Measurements from ENCODE around the gene SEMA4D. TPM values are rescaled to one million over a fixed set of nuclear protein-coding genes. Genes with fewer than 3 reads are reported as not detected.

SEMA4D gene
- total and polyA plus RNA-seq, 4 donors = 1.4 to 26.2 (median 13.5) TPM

DNA sequence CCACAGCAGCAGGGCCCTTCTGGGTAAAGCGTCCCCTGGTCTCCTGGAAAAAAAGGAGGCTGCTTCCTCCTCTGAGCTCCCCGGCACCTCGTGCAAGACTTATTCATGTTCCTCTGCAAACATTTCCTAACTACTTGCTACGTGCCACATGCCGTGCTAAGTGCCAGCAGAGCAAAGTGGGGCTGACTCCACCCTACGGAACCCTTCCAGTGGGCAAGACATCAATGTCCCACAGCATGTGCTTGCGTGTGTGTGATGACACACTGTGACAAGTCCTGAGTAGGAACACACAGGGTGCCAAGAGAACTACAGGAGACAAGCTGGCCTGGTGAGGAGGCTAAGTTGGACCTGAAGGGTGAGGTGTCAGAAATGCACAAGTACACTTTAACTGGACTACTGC is 57.4 kb downstream of the SEMA4D start:
- Histone ChIP-seq H3K4me1 (ENCODE audit: control insufficient read depth in 1 of 2, insufficient read depth in 2 of 2, low read length in 2 of 2) (no peaks in the 10 kb centered on the region), H3K36me3 (ENCODE audit: control insufficient read depth in 1 of 2, insufficient read depth in 2 of 2, low read length in 1 of 2) (no peaks in the 10 kb centered on the region)
- intact Hi-C loops (cut with DNase I) = no loop called here

DNA sequence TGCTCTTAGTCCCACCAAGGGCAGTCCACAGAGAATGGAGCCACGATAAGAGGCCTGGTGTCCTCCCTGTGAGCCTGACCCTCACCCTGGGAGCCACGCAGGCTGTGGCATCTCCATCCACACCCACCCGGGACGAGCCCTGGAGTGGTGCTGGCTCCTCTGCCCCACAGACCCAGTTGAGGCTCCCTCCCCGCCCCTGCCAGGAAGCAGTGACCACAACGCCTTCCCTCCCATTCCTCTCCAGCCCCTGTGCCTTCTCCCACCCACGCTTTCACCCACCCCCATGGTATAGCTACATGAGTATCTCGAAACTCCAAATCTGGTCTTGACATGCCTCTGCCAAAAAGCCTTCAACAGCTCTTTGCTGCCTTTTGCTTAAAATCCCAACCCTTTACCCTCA is 57.9 kb downstream of the SEMA4D start:
- H3K4me1 ChIP-seq (ENCODE audit: control insufficient read depth in 1 of 2, insufficient read depth in 2 of 2, low read length in 2 of 2) = no peaks in the 10 kb centered on the region
- H3K27me3 ChIP-seq (ENCODE audit: control insufficient read depth in 1 of 2, insufficient read depth in 2 of 2, low read length in 1 of 2) = no peaks in the 10 kb centered on the region
- H3K36me3 ChIP-seq (ENCODE audit: control insufficient read depth in 1 of 2, insufficient read depth in 2 of 2, low read length in 1 of 2) = no peaks in the 10 kb centered on the region
- ATAC-seq (ENCODE audit: low FRiP score) (no peak), DNase-seq (no peak)
- H3K9me3 ChIP-seq (ENCODE audit: control insufficient read depth, low read length) = no peaks in the 10 kb centered on the region
- no peak overlapping the region for H3K4me3 ChIP-seq (ENCODE audit: low read length in 2 of 2)
- no peak overlapping the region for H3K27ac ChIP-seq (ENCODE audit: low read depth in 1 of 2, low read length in 2 of 2)
- intact Hi-C loops (cut with DNase I) = no loop called here
- 79 to 86% methylated on average over 7 to 8 of the region's 8 CpGs for WGBS, 2 donors

More for the DNA sequence above, 57.4 kb downstream of the SEMA4D start:
- DNase-seq = peak in 1 of 2 donors; percentile 73
- Histone ChIP-seq H3K4me3 (ENCODE audit: low read length in 2 of 2) (no peak overlapping the region), H3K27ac (ENCODE audit: low read depth in 1 of 2, low read length in 2 of 2) (no peak overlapping the region), H3K9me3 (ENCODE audit: control insufficient read depth, low read length) (no peaks in the 10 kb centered on the region), H3K27me3 (ENCODE audit: control insufficient read depth in 1 of 2, insufficient read depth in 2 of 2, low read length in 1 of 2) (no peaks in the 10 kb centered on the region)
- ATAC-seq (ENCODE audit: low FRiP score) = peak; percentile 4
- WGBS, 2 donors = 84 to 88% methylated on average over 7 of the region's 7 CpGs

DNA sequence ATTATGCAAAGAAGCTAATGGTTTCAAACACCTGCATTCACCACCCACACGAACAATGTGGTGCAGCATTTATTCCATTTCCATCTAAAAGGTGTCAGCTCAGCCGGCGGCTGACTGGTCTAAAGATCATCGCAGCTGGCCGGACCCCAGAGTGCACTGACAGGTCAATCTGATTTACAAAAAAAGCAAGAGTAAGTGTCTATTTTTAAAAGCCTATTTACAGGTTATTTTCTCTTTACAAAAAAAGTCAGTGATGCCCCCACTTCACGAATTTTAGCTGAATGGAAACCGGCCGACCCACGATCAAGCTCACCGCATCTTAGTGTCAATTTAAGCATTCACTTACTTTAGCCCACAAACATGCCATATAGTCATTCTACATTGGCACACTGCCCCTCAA is 58.3 kb downstream of the SEMA4D start:
- no peak for DNase-seq
- intact Hi-C loops (cut with DNase I) = no loop called here
- H3K4me3 ChIP-seq (ENCODE audit: low read length in 2 of 2) = no peak overlapping the region
- H3K36me3 ChIP-seq (ENCODE audit: control insufficient read depth in 1 of 2, insufficient read depth in 2 of 2, low read length in 1 of 2) = no peaks in the 10 kb centered on the region
- ATAC-seq (ENCODE audit: low FRiP score) = no peak
- 96 to 97% methylated on average over 10 of the region's 10 CpGs for WGBS, 2 donors
- no peaks in the 10 kb centered on the region for H3K4me1 ChIP-seq (ENCODE audit: control insufficient read depth in 1 of 2, insufficient read depth in 2 of 2, low read length in 2 of 2)
- no peaks in the 10 kb centered on the region for H3K27me3 ChIP-seq (ENCODE audit: control insufficient read depth in 1 of 2, insufficient read depth in 2 of 2, low read length in 1 of 2)
- H3K27ac ChIP-seq (ENCODE audit: low read depth in 1 of 2, low read length in 2 of 2) = no peak overlapping the region
- no peaks in the 10 kb centered on the region for H3K9me3 ChIP-seq (ENCODE audit: control insufficient read depth, low read length)

DNA sequence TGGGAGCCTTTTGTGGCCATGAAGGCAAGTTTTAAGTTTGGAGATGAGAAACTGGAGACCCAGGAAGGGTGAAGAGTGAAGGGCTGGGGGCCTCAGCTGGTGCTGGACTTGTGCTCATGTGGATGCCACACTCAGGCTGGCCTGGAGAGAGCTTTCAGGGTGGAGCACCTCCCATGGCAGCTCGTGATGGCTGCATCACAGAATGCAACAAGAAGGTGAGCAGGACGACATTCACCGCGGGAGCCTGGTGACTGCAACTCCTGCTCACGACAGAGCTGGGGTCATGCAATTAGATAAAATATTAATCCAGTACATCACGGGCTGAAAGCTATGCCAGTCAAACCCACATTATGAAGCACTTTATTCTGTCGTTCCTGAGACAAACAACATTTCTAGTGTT is 59.7 kb downstream of the SEMA4D start:
- no peaks in the 10 kb centered on the region for H3K36me3 ChIP-seq (ENCODE audit: control insufficient read depth in 1 of 2, insufficient read depth in 2 of 2, low read length in 1 of 2)
- no peak overlapping the region for H3K4me3 ChIP-seq (ENCODE audit: low read length in 2 of 2)
- intact Hi-C loops (cut with DNase I) = no loop called here
- H3K27ac ChIP-seq (ENCODE audit: low read depth in 1 of 2, low read length in 2 of 2) = no peak overlapping the region
- WGBS, 2 donors = 86 to 90% methylated on average over 7 of the region's 7 CpGs
- H3K27me3 ChIP-seq (ENCODE audit: control insufficient read depth in 1 of 2, insufficient read depth in 2 of 2, low read length in 1 of 2) = no peaks in the 10 kb centered on the region
- ATAC-seq (ENCODE audit: low FRiP score) (no peak), DNase-seq (no peak)
- no peaks in the 10 kb centered on the region for H3K9me3 ChIP-seq (ENCODE audit: control insufficient read depth, low read length)
- no peaks in the 10 kb centered on the region for H3K4me1 ChIP-seq (ENCODE audit: control insufficient read depth in 1 of 2, insufficient read depth in 2 of 2, low read length in 2 of 2)

DNA sequence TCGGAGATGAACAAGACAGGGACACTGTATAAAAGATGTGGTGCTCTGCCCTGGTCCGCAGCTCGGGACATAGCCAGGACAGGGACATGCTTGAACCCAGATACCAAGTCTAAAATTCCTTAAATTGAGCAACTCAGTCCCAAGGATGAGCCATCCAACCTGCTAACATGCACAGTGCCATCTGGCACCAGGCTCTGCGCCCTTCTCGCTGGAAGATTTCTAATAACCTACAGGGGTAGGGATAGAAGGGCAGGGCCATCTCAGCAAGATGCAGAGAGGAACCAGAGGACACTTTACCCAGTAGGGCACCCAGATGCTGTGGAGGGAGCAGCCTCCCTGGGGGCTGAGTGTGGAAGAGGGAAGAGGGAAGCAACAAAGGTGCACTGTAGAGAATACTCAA is 60.1 kb downstream of the SEMA4D start:
- ATAC-seq (ENCODE audit: low FRiP score) = no peak
- Histone ChIP-seq H3K4me3 (ENCODE audit: low read length in 2 of 2) (no peak overlapping the region), H3K27me3 (ENCODE audit: control insufficient read depth in 1 of 2, insufficient read depth in 2 of 2, low read length in 1 of 2) (no peaks in the 10 kb centered on the region), H3K4me1 (ENCODE audit: control insufficient read depth in 1 of 2, insufficient read depth in 2 of 2, low read length in 2 of 2) (no peaks in the 10 kb centered on the region), H3K9me3 (ENCODE audit: control insufficient read depth, low read length) (no peaks in the 10 kb centered on the region), H3K36me3 (ENCODE audit: control insufficient read depth in 1 of 2, insufficient read depth in 2 of 2, low read length in 1 of 2) (no peaks in the 10 kb centered on the region), H3K27ac (ENCODE audit: low read depth in 1 of 2, low read length in 2 of 2) (no peak overlapping the region)
- intact Hi-C loops (cut with DNase I) = no loop called here
- DNase-seq = no peak
- 88 to 96% methylated on average over 5 of the region's 5 CpGs for WGBS, 2 donors

DNA sequence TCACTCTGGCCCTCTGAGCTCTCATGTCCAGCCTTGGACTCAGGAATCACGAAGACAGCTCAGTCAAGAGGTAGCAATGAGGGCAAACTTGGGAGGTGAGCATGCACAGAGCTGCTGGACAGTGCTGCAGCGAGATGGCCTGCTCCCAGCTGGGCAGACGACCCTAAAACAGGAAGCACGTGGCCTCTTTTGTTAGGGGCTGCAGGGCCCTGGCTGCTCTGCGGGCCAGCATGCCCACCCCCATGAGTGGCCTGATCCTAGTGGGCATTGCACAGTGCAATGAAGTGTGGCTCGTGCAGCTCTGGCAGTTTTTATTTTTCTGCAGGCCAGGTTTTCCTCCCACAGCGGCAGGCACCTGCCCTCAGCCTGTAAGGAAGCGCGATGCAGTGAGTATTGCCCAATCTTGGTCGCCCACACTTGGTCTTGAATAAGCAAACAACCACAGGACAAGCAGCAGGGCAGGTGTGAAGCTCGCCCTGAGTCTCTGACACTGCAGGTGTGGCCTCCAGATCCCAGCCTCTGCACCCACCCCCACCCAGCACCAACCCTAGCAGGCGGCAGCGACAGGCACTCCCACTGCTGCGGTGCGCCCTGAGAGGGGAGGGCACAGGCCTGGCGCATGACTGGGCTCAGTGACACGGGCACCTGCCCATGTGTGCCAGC is 60.8 kb downstream of the SEMA4D start:
- intact Hi-C loops (cut with DNase I) = no loop called here
- ATAC-seq (ENCODE audit: low FRiP score) = no peak

DNA sequence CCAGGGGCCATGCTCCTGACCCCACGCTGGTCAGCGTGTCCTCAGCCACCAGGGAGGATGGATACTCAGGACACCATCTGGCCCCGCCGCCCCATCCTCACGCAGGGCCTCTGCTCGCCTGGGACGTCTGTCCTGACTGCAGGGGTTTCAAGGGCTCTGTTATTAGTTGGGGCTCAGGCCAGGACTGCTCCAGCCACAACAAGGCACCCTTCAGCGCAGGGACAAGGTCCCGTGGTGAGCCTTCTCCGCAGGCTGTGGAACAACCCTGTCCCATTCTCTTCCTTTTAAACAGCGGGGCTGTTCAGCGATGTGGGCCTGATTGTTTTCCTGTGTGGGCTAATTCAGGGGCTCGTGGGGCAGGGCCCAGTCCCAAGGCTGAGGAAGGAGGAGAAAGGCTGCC is 61.6 kb downstream of the SEMA4D start:
- Histone ChIP-seq H3K4me1 (ENCODE audit: control insufficient read depth in 1 of 2, insufficient read depth in 2 of 2, low read length in 2 of 2) (no peaks in the 10 kb centered on the region), H3K27ac (ENCODE audit: low read depth in 1 of 2, low read length in 2 of 2) (no peak overlapping the region), H3K9me3 (ENCODE audit: control insufficient read depth, low read length) (no peaks in the 10 kb centered on the region), H3K36me3 (ENCODE audit: control insufficient read depth in 1 of 2, insufficient read depth in 2 of 2, low read length in 1 of 2) (no peaks in the 10 kb centered on the region), H3K27me3 (ENCODE audit: control insufficient read depth in 1 of 2, insufficient read depth in 2 of 2, low read length in 1 of 2) (no peaks in the 10 kb centered on the region), H3K4me3 (ENCODE audit: low read length in 2 of 2) (no peak overlapping the region)
- intact Hi-C loops (cut with DNase I) = no loop called here
- 89 to 93% methylated on average over 13 of the region's 13 CpGs for WGBS, 2 donors
- ATAC-seq (ENCODE audit: low FRiP score) = no peak
- peak in 1 of 2 donors; percentile 24 for DNase-seq

More for the DNA sequence above, 60.8 kb downstream of the SEMA4D start:
- DNase-seq = no peak
- Histone ChIP-seq H3K27ac (ENCODE audit: low read depth in 1 of 2, low read length in 2 of 2) (no peak overlapping the region), H3K9me3 (ENCODE audit: control insufficient read depth, low read length) (no peaks in the 10 kb centered on the region), H3K4me3 (ENCODE audit: low read length in 2 of 2) (no peak overlapping the region), H3K4me1 (ENCODE audit: control insufficient read depth in 1 of 2, insufficient read depth in 2 of 2, low read length in 2 of 2) (no peaks in the 10 kb centered on the region), H3K36me3 (ENCODE audit: control insufficient read depth in 1 of 2, insufficient read depth in 2 of 2, low read length in 1 of 2) (no peaks in the 10 kb centered on the region), H3K27me3 (ENCODE audit: control insufficient read depth in 1 of 2, insufficient read depth in 2 of 2, low read length in 1 of 2) (no peaks in the 10 kb centered on the region)
- WGBS, 2 donors = 82 to 84% methylated on average over 17 of the region's 17 CpGs

DNA sequence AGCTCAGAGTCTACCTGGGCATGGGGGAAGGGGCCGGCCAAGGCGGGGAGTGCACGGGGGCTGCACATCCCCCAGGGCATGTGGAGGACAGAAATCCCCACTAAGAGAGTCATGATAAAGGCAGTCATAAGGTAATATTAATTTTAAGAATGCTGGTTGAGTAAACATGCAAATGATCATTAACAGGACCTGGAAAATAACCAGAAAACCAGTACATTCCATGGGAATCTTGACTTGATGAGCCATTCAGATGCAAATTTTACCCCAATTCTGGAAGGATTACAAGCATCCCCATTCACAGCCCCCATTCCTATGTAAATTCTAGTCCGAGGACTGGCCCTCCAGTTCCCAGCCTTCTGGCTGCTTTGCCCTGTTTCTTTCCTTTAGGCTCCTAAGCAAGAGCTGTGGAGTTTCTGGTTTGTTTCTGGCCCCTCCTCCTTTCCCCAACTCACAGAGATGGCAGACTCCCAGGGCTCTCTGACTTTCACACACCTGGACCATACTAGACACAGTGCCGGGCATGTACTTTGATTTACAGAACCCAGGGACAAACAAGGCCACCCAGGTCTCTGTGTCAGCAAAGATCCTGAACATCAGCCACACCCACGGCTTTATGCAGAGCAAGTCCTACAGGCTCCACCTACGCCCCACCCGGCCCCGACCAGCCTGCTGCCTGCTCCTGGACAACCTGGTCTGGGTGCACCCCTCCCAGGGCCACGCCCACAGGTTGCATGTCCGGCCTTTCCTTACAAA is 62.7 kb downstream of the SEMA4D start:
- 74 to 75% methylated on average over 11 of the region's 11 CpGs for WGBS, 2 donors
- H3K4me1 ChIP-seq (ENCODE audit: control insufficient read depth in 1 of 2, insufficient read depth in 2 of 2, low read length in 2 of 2) = no peaks in the 10 kb centered on the region

DNA sequence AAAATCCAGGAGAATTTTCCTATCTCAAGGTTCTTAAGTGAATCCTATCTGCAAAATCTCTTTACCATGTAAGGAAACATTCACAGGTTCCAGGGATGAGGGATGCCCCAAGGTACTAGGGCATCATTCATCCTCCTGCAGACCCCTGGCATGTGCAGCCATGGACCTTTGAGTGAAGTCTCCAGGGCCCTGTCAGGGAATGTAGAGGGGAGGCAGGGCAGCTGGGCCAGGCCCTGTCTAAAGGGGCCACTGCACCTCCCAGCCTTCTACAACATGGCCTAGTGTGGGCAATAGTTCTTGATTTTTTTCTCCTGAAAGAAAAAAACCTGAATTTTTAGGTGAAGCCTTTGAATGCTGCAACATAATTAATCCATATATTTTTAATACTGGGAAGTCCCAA is 63.3 kb downstream of the SEMA4D start:
- no peak overlapping the region for H3K27ac ChIP-seq (ENCODE audit: low read depth in 1 of 2, low read length in 2 of 2)
- no peak for ATAC-seq (ENCODE audit: low FRiP score)

More for the DNA sequence above, 62.7 kb downstream of the SEMA4D start:
- Histone ChIP-seq H3K27ac (ENCODE audit: low read depth in 1 of 2, low read length in 2 of 2) (no peak overlapping the region), H3K36me3 (ENCODE audit: control insufficient read depth in 1 of 2, insufficient read depth in 2 of 2, low read length in 1 of 2) (no peaks in the 10 kb centered on the region), H3K4me3 (ENCODE audit: low read length in 2 of 2) (no peak overlapping the region), H3K27me3 (ENCODE audit: control insufficient read depth in 1 of 2, insufficient read depth in 2 of 2, low read length in 1 of 2) (no peaks in the 10 kb centered on the region), H3K9me3 (ENCODE audit: control insufficient read depth, low read length) (no peaks in the 10 kb centered on the region)
- intact Hi-C loops (cut with DNase I) = no loop called here
- peak in 1 of 2 donors; percentile 45 for DNase-seq
- ATAC-seq (ENCODE audit: low FRiP score) = no peak

More for the DNA sequence above, 63.3 kb downstream of the SEMA4D start:
- intact Hi-C loops (cut with DNase I) = no loop called here
- no peak overlapping the region for H3K4me3 ChIP-seq (ENCODE audit: low read length in 2 of 2)
- no peaks in the 10 kb centered on the region for H3K4me1 ChIP-seq (ENCODE audit: control insufficient read depth in 1 of 2, insufficient read depth in 2 of 2, low read length in 2 of 2)
- H3K9me3 ChIP-seq (ENCODE audit: control insufficient read depth, low read length) = no peaks in the 10 kb centered on the region
- H3K27me3 ChIP-seq (ENCODE audit: control insufficient read depth in 1 of 2, insufficient read depth in 2 of 2, low read length in 1 of 2) = no peaks in the 10 kb centered on the region
- H3K36me3 ChIP-seq (ENCODE audit: control insufficient read depth in 1 of 2, insufficient read depth in 2 of 2, low read length in 1 of 2) = no peaks in the 10 kb centered on the region
- peak in 1 of 2 donors; percentile 8 for DNase-seq

Data from aorta (tissue), 5 donors.